ENCODE measurements around the gene ASB9.
"Not testable (repeated sequence)": the region's sequence is repeated elsewhere in the genome, so short reads cannot be mapped to it uniquely, and the experiment has no call there.

DNA sequence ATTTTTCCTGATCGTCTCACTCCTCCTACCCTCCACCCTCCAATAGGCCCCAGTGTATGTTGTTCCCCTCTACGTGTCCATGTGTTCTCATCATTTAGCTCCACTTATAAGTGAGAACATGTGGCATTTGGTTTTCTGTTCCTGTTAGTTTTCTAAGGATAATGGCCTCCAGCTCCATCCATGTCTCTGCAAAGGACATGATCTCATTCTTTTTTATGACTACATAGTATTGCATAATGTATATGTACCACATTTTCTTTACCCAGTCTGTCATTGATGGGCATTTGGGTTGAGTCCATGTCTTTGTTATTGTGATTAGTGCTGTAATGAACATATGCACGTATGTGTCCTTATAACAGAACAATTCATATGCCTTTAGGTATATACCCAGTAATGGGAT lies 36.0 kb upstream of the ASB9 start:
- TF ChIP-seq CTCF, POLR2A (IDR thresholded peaks at IDR 0.05): not testable (repeated sequence)
